Measurements from ENCODE around the gene SMYD3. TPM values are rescaled to one million over a fixed set of nuclear protein-coding genes. Genes with fewer than 3 reads are reported as not detected.
A peak's percentile ranks its signal among the peaks of the same experiment; 100 is the strongest.

The SMYD3 gene
- total RNA-seq, 1 donor from 2014 or later: 80.8 TPM

DNA sequence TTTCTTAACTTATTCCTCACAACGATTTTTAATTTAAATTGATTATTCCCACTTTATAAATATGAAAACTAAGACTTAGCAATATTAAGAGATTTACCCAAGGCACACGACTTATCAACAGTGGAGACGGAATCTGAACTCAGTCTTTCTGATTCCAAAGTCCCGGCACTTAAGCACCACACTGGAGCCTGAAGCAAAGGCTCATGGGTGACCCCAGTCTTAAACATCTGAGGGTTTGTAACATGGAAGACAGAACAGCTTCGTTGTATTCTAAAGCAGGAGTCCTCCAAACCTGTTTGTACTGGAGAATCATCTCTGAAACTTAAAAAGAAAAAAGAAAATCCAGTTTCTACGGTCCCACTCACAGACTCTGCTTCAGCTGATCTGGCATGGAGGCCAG, 519.5 kb downstream of the SMYD3 start:
- no peak for FAIRE-seq
- H3K27me3 Mint-ChIP-seq (ENCODE audit: low read depth, unreplicated experiment): no peaks in the 10 kb centered on the region
- H3K9me3 Mint-ChIP-seq (ENCODE audit: unreplicated experiment): no peaks in the 10 kb centered on the region
- Histone ChIP-seq H3K79me2 (ENCODE audit: insufficient read depth, low read length) (no peaks in the 10 kb centered on the region), H2AFZ (ENCODE audit: low read depth, low read length) (no peak overlapping the region), H4K20me1 (ENCODE audit: insufficient read depth, low read length) (no peaks in the 10 kb centered on the region), H3K4me1 (ENCODE audit: insufficient read depth, low read length) (peaks cover 20% of the 10 kb centered on the region), H3K9ac (ENCODE audit: low read length) (no peak overlapping the region), H3K27me3 (ENCODE audit: insufficient read depth, low read length) (no peaks in the 10 kb centered on the region), H3K4me2 (ENCODE audit: low read length) (no peak overlapping the region), H3K9me3 (ENCODE audit: insufficient read depth, low read depth, low read length) (no peaks in the 10 kb centered on the region), H3K36me3 (ENCODE audit: insufficient read depth, low read length) (no peaks in the 10 kb centered on the region), H3K4me3 (ENCODE audit: insufficient read depth, low read depth, low read length) (no peak overlapping the region), H3K27ac (ENCODE audit: low read depth, low read length) (no peak overlapping the region)
- peaks cover 1% of the 10 kb centered on the region for H3K36me3 Mint-ChIP-seq (ENCODE audit: low read depth, unreplicated experiment)
- H3K4me3 Mint-ChIP-seq (ENCODE audit: unreplicated experiment): no peak overlapping the region
- H3K27ac Mint-ChIP-seq (ENCODE audit: unreplicated experiment): peak overlapping the region; percentile 73
- no peak for DNase-seq (ENCODE audit: low read depth)
- peaks cover 22% of the 10 kb centered on the region for H3K4me1 Mint-ChIP-seq (ENCODE audit: low read depth, unreplicated experiment)
- no peak for TF ChIP-seq EZH2 (IDR thresholded peaks at IDR 0.05; ENCODE audit: insufficient read depth, low read length)
- TF ChIP-seq, protein P1, sequence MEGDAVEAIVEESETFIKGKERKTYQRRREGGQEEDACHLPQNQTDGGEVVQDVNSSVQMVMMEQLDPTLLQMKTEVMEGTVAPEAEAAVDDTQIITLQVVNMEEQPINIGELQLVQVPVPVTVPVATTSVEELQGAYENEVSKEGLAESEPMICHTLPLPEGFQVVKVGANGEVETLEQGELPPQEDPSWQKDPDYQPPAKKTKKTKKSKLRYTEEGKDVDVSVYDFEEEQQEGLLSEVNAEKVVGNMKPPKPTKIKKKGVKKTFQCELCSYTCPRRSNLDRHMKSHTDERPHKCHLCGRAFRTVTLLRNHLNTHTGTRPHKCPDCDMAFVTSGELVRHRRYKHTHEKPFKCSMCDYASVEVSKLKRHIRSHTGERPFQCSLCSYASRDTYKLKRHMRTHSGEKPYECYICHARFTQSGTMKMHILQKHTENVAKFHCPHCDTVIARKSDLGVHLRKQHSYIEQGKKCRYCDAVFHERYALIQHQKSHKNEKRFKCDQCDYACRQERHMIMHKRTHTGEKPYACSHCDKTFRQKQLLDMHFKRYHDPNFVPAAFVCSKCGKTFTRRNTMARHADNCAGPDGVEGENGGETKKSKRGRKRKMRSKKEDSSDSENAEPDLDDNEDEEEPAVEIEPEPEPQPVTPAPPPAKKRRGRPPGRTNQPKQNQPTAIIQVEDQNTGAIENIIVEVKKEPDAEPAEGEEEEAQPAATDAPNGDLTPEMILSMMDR (IDR thresholded peaks at IDR 0.05; ENCODE audit: insufficient read depth, low read depth, low read length): no peak

DNA sequence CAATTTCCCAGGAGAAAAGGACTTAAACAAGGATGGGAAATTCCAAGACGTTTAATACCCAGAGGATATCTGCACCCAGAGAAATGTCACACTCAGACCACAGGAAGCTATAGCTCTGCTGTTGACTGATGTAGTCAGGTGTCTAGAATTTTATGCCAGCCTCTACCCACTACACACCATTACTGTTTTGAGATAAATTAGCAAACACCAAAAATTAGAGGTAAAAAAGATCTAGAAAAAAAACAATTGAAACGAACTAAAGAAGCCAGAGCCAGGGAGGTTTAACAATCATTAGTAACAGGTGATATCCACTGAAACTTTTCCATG, 519.9 kb downstream of the SMYD3 start:
- no peaks in the 10 kb centered on the region for H3K9me3 ChIP-seq (ENCODE audit: insufficient read depth, low read depth, low read length)
- H3K4me3 ChIP-seq (ENCODE audit: insufficient read depth, low read depth, low read length): peak overlapping the region; percentile 31
- peak overlapping the region; percentile 75 for H3K27ac ChIP-seq (ENCODE audit: low read depth, low read length)
- no peak for FAIRE-seq
- Mint-ChIP-seq H3K4me1 (ENCODE audit: low read depth, unreplicated experiment) (peaks cover 22% of the 10 kb centered on the region), H3K9me3 (ENCODE audit: unreplicated experiment) (no peaks in the 10 kb centered on the region), H3K27me3 (ENCODE audit: low read depth, unreplicated experiment) (no peaks in the 10 kb centered on the region), H3K27ac (ENCODE audit: unreplicated experiment) (peak overlapping the region; percentile 73), H3K36me3 (ENCODE audit: low read depth, unreplicated experiment) (peaks cover 1% of the 10 kb centered on the region), H3K4me3 (ENCODE audit: unreplicated experiment) (no peak overlapping the region)
- DNase-seq (ENCODE audit: low read depth): no peak
- H3K9ac ChIP-seq (ENCODE audit: low read length): peak overlapping the region; percentile 3
- no peaks in the 10 kb centered on the region for H3K36me3 ChIP-seq (ENCODE audit: insufficient read depth, low read length)
- H4K20me1 ChIP-seq (ENCODE audit: insufficient read depth, low read length): no peaks in the 10 kb centered on the region
- peak overlapping the region; percentile 83 for H3K4me2 ChIP-seq (ENCODE audit: low read length)
- peaks cover 20% of the 10 kb centered on the region for H3K4me1 ChIP-seq (ENCODE audit: insufficient read depth, low read length)
- TF ChIP-seq, protein P1 (IDR thresholded peaks at IDR 0.05; ENCODE audit: insufficient read depth, low read depth, low read length): no peak
- no peak for TF ChIP-seq EZH2 (IDR thresholded peaks at IDR 0.05; ENCODE audit: insufficient read depth, low read length)
- no peak overlapping the region for H2AFZ ChIP-seq (ENCODE audit: low read depth, low read length)
- H3K27me3 ChIP-seq (ENCODE audit: insufficient read depth, low read length): no peaks in the 10 kb centered on the region
- no peaks in the 10 kb centered on the region for H3K79me2 ChIP-seq (ENCODE audit: insufficient read depth, low read length)

DNA sequence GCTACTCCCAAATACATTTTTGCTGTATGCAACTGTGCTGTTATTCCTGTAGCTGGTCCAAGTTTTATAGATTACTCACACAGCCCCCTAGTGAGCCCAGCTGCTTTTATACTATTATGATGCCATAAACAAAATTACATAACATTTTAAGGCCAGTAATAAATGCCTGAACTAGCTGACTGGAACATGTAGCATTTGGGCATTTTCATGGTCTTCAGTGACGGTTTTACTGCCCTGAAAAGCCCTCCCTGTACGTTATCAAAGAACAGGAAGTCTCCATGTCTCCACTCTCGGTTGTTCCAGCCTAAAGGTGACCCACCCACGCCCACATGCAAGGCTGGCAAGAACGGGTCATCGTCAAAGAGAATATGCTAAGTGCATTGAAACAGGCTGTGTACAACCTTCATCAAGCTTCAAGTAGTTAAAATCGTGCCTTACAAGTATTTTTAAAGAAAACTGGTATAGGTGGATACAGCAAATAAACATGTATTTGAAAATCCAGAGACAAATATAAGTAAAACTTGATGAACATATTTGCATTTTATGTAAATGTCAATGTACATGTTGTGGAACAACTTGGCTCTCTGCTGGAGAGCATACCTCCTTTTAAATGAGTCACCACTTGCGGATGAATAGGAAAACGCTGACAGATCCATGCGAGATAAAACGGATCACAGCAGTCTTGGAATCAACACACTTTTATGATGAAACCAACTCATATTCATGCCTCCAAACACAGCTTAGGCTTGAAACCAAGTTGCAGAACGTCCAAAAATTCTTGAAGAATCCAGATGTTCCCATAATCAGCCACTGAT, 520.5 kb downstream of the SMYD3 start:
- peak overlapping the region; percentile 31 for H3K4me3 ChIP-seq (ENCODE audit: insufficient read depth, low read depth, low read length)
- peak overlapping the region; percentile 75 for H3K27ac ChIP-seq (ENCODE audit: low read depth, low read length)
- FAIRE-seq (peak; percentile 29), DNase-seq (ENCODE audit: low read depth) (peak; percentile 85)
- Mint-ChIP-seq H3K9me3 (ENCODE audit: unreplicated experiment) (no peaks in the 10 kb centered on the region), H3K27ac (ENCODE audit: unreplicated experiment) (peak overlapping the region; percentile 73), H3K4me1 (ENCODE audit: low read depth, unreplicated experiment) (peaks cover 22% of the 10 kb centered on the region), H3K4me3 (ENCODE audit: unreplicated experiment) (no peak overlapping the region), H3K36me3 (ENCODE audit: low read depth, unreplicated experiment) (peaks cover 1% of the 10 kb centered on the region), H3K27me3 (ENCODE audit: low read depth, unreplicated experiment) (no peaks in the 10 kb centered on the region)
- no peaks in the 10 kb centered on the region for H4K20me1 ChIP-seq (ENCODE audit: insufficient read depth, low read length)
- peak overlapping the region; percentile 6 for H2AFZ ChIP-seq (ENCODE audit: low read depth, low read length)
- H3K4me2 ChIP-seq (ENCODE audit: low read length): peak overlapping the region; percentile 83
- peaks cover 20% of the 10 kb centered on the region for H3K4me1 ChIP-seq (ENCODE audit: insufficient read depth, low read length)
- H3K9me3 ChIP-seq (ENCODE audit: insufficient read depth, low read depth, low read length): no peaks in the 10 kb centered on the region
- no peaks in the 10 kb centered on the region for H3K27me3 ChIP-seq (ENCODE audit: insufficient read depth, low read length)
- no peaks in the 10 kb centered on the region for H3K79me2 ChIP-seq (ENCODE audit: insufficient read depth, low read length)
- no peaks in the 10 kb centered on the region for H3K36me3 ChIP-seq (ENCODE audit: insufficient read depth, low read length)
- peak overlapping the region; percentile 62 for H3K9ac ChIP-seq (ENCODE audit: low read length)
- no peak for TF ChIP-seq EZH2 (IDR thresholded peaks at IDR 0.05; ENCODE audit: insufficient read depth, low read length)
- TF ChIP-seq, protein P1 (IDR thresholded peaks at IDR 0.05; ENCODE audit: insufficient read depth, low read depth, low read length): no peak

Measured in astrocyte (in vitro differentiated cells and primary cell).